HuH-7.5 (cell line): ENCODE data around the gene HRH3.
A peak's percentile ranks its signal among the peaks of the same experiment; 100 is the strongest.

Source experiments
- DNase-seq: peaks from one replicate; pipeline ENCODE4 v3.0.0; 2011; ENCODE audit warnings: low spot score

The HRH3 gene

GRCh38 chr20:62219992-62220665 is at the start of gene HRH3:
Gene HRH3 (minus strand): TSS chr20:62220278. CDS start chr20:62219970, 308 bp downstream.
- peak; percentile 94 for DNase-seq

DNA sequence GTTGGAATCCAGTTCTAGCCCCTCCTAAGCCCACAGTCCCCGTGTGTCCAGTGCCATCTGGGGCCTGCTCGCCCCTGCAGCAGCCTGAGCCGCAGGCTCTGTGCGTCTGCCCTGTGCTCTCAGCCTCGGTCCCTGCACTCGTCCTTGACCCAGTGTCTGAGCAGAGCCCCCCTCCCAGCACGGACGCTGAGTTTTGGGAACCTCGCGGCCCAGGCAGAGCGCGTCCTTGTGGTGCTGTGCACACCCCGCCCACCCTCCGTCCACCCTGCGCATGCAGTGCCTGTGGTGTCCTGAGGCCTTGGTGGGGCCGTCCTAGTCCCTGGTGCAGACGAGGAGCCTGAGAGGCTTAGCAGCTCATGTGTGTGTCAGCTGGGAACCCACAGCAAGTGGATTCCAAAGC is 49.8 kb upstream of the HRH3 start:
- no peak for DNase-seq

DNA sequence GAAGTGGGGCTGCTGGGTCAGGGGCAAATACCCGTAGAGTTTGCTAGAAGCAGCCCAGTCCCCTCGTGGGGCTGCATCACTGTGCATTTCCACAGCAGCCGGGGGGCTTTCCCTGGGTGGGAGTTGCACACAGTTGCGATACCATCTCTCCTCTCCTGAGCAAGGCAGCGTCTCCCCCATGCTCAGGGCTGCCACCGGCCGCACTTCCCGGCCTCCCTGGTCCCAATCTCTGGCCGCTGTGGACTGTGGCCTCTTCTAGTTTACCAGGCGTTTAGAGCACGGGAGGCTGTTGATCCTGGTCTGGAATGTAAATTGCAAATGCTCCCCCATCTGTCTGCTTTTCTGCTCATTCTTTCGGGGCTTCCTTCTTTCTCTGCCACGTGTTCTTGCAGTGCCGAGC is 49.3 kb upstream of the HRH3 start:
- DNase-seq = no peak

DNA sequence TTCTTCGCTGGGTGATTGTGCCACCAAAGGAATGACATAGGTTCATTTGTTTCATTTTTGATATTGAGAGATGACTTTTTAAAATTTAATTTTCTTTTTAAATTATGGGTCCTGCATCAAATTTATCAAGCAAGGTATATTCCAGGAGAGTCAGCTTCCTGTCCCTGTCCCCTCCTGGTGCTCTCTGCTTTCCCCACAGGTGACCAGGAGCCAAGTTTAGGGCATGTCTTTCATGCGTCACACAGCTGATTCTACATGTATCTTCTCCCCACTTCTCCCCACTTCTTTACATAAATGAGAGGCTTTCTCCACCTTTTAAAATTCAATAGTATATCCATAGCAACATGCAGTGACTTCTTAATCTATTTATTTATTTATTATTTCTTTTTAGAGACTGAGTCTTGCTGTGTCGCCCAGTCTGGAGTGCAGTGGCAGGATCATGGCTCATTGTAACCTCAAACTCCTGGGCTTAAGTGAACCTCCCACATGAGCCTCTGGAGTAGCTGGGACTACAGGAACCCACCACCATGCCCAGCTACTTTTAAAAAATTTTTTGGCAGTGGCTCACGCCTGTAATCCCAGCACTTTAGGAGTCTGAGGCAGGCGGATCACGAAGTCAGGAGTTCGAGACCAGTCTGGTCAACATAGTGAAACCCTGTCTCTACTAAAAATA is 48.3 kb upstream of the HRH3 start:
- DNase-seq = no peak

DNA sequence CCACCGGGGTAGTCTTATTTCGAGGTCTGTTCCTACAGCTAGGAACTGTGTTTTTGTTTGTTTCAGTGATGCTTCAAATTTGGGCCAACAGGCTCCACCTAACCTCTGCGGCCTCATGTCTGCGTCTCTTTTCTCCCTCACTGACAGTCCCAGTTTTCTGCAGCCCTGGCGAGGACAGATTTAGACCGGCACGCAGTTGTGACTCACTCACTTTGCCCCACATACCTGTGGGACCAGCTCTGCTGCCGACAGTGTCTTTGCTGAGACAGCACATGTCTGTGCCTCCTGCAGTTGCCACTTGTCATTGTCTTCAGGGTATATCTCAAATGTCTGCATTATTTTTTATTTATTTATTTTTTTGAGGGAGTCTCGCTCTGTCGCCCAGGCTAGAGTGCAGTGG is 47.5 kb upstream of the HRH3 start:
- peak; percentile 51 for DNase-seq

DNA sequence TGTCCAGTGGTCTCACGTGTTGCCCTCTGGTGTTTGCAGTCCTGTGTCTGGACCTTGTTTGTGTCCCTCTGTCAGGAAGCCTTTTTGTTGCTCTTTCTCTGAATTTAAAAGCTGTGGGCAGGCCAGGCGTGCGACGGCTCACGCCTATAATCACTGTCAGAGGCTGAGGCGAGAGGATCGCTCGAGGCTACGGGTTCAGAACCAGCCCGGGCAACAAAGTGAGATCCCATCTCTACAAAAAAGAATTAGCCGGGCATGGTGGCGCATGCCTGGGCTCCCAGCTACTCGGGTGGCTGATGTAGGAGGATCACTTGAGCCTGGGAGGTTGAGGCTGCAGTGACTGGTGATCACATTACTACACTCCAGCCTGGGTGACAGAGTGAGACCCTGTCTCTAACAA is 46.8 kb upstream of the HRH3 start:
- DNase-seq = no peak

- DNase-seq = no peak
These were observed 46.3 kb upstream of the HRH3 start for GRCh38 chr20:62266340-62266739.

DNA sequence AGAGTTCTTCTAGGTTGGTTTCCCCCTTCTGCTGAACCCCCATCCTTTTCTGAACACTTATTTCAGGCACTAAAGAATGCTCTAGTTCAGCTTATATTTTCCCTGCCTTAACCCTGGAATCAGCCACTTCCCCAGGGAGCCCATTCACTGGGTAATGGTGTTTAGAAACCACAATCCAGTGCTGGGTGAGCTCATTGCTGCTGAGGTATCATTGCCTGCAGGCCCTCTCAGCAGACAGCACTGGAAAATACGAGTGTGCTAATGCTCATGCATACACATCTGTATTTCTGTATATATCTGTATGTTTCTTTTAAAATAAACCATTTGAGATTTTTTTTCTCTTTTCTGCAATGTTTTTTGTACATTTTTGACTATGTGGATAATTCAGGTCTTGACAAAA is 45.3 kb upstream of the HRH3 start:
- DNase-seq = no peak

DNA sequence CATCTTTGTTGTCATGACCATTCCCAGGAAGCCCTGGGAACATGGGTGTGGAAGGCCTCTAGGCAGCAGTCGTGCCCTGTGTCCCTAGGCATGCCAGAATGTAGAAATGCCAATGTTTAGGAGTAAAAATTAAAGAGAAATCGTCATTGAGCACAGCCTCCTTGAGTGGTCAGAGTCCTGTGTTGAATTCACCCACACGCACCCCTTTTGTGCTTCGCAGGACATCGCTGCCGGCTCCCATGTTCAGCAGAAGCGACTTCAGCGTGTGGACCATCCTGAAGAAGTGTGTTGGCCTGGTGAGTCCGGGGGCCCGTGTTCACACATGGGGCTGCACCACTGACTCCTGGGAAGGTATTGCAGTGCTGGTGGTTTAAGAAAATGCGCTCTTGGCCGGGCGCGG is 43.3 kb upstream of the HRH3 start:
- DNase-seq = no peak

DNA sequence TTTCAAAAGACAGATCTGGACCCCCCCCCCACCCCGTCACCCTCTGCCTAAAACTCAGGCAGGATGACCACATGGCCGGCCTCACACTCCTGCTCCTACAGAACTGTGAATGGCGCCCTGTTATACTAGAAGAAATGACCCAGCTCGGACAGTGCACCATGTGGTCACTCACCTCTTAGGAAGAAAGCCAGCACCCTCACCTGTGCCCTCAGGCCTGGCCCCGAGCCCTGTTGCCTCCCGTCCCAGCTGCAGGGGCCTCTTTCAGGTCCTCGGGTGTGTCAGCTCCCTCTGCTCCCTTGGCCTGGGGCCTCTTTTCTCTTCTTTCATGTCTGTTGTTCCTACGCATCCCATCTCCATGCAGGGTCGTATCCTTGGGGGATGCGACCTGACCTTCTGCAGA is 42.0 kb upstream of the HRH3 start:
- DNase-seq = no peak

DNA sequence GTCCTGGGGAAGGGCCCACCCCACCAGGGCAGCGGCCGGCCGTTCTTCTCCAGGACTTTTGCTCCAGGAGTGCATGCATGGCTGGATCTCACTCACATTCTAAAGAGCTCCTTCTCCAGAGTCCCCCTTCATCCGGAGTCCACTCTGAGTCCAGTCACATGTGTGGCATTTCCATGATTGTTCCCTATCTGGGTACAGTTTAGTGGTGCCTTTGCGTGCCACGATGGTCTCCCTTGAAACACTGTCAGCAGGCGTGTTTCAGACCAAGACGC is 39.2 kb upstream of the HRH3 start:
- DNase-seq = no peak

- no peak for DNase-seq
These were observed 38.6 kb upstream of the HRH3 start for GRCh38 chr20:62258499-62259293.

DNA sequence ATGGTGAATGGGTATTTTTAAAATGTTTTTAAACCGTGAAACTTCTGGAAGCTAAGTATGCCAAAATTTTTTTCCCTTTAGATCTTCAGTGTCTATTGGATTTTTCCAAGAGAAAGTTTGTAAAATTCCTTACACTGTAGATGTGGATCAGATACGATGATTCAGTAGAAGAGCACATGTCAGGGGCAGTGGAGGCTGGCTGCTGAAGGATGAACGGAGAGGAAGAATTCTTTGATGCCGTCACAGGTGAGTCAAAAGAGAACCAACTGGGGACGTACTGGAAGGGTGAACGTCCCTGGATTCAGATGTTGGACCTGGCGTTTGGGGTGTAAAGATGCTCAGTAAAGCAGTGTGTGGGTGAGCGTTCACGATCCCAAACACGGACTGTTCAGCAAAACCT is 35.9 kb upstream of the HRH3 start:
- no peak for DNase-seq

GRCh38 chr20:62254021-62254724 is 34.1 kb upstream of the HRH3 start:
- DNase-seq = no peak

- DNase-seq = no peak
These were observed 33.3 kb upstream of the HRH3 start for GRCh38 chr20:62253398-62253797.

DNA sequence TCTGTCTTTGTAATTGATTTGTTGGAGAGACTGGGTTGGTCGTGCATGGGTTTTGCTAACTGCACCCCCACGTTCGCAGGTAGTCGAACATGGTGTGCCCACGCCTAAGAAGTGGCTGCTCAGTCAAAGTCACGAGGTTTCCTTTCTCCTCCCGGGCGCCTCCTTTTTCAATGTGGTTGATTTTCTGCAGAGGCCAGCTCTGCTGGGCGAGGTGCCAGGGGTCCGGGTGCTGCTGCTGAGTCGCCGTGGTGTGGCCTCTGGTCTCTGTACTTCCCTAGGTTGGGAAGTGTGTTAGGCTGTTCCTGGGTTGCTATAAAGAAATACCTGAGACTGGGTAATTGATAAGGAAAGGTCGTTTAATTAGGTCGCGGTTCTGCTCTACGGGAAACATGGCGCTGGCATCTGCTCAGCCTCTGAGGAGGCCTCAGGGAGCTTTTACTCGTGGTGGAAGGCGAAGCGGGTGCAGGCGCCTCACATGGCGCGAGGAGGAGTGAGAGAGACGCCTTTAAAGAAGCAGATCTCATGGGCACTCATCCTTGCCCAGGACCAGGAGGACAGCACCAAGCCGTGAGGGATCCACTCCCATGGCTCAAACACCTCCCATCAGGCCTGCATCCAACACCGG is 32.4 kb upstream of the HRH3 start:
- no peak for DNase-seq

DNA sequence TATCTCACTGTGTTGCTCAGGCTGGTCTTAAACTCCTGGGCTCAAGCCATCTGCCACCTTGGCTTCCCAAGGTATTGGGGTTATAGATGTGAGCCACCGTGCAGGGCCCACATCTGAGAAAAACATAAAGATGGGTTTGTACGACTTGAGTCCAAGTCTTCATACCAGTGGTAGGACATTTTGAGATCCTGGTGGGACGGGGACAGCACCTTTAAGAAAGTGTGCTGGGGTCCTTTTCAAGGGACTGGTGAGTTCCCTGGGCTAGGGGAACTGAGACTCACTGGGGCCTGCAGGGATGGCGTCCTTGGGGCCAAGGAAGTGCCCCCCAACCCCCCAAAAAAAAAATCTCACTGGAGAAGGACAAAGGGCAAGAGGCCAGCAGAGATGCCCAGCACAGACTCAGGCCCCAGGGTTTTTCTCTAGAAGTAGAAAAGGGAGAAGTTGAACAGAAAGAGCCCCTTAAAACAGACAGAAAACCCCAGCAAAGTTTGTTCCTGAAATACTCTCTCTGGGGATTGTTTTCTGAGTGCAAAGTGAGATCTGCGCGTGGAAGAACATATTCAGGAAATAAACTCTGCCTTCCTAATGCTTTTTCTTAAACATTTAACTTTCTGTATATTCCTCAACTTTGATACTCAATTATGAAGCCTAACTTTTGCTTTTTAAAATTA is 28.9 kb upstream of the HRH3 start:
- no peak for DNase-seq

DNA sequence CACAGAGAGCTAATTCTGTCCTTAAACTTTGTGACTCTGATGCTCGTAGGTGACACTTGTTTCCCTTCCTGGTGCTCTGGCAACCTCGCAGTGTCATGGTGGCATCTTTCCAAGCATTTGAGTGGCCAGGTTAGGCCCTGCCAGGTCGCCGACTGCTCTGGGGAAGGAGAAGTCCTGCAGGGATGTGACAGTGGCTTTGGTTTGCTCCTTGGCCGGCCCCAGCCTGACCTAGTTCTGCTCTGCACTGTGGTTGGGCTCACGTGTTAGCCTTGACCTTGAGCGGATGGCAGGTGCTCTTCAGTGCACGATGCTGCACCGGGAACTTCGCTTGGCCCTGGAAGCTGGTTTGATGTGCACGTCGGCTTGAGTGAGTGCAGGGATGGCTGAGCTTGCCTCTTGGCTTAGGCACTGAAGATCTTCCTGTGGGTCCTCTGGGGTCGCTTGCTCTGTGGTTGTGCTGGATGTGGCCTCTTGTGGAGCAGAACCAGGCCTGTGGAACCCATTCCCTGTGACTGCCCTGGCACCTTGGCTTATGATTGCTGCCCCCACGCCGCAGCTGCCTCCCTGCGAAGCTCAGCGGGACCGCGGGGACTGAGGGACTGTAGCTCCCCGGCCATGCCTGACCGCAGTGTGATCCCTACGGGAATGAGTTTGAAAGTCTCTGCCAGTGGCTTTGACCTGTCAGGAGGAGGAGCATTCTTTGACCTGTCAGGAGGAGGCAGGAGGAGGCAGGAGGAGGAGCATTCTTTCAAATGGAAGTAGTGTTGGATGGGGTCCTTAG is 27.0 kb upstream of the HRH3 start:
- no peak for DNase-seq

GRCh38 chr20:62246431-62246830 is 26.4 kb upstream of the HRH3 start:
- DNase-seq = no peak

DNA sequence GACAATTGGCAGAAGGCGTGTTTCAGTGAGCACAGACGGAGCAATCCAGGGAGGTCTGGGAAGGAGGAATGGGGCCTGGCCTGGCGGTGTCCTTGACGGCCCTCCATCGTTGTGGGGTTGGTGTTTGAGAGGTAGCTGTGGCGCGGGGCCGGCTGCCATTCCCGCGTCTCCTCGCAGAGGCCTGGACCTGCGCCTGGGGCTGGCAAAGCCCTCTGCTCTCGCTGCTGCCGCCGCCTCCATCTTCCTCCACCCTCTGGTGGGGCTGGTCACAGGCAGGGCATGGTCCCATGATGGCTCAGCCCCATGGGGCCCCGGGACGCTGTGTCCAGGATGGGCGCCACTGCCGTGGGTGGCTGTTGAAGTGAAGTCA is 25.8 kb upstream of the HRH3 start:
- DNase-seq = no peak

DNA sequence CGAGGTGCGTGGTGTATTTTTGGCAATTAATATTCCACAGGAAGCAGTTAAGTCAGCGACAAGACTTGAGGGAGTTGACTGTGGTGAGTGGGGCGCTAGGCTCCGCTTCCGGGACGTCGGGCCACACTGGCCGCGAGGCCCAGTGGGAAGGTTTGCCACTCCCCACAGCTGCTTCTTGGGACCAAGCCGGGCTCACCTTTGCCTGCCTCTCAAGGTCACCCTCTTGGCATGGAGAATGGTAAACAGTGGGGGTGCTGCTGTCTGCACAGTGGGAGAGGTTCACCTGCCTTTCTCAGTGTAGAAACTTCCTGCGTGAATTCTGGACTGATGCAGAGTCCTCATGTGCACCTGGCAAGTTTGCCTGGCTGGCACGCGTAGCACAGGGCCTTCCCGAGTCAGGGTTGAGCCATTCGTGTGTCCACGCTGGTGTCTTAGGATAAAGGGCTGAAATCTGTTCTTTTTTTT is 24.6 kb upstream of the HRH3 start:
- no peak for DNase-seq
